Spleen (tissue), 7 donors: Measurements from ENCODE around the gene MRM1.

Experiments
- POLR2A ChIP-seq, 3 donors: fragments of 450-650 bp; IDR thresholded peaks; one replicate each; pipeline ENCODE4 v1.5.1; 2017; ENCODE audit warnings: antibody characterized with exemption in 3 of 3, mild to moderate bottlenecking in 1 of 3
- TF ChIP-seq, protein P1 (sequence below), 11 experiments: fragments of 200-600 bp in 7 of 11; fragments of 450-650 bp in 4 of 11; sonication (generic) in 4 of 11; IDR thresholded peaks in 8 of 11; conservative IDR thresholded peaks in 3 of 11; 1 replicate in 7 of 11; 2 replicates in 4 of 11; pipeline versions ENCODE4 v1.4.0 to v1.8.0; 2016 to 2021; ENCODE audit warnings: antibody characterized with exemption in 11 of 11, inconsistent platforms in 4 of 11, mild to moderate bottlenecking in 1 of 11
- donor health status: DM: no; HTN: no; CAD: no; lungs with moderate emphysema.
- donor health status: DM: no; HTN: no; CAD: no.
- donor health status: DM: no; HTN: no; CAD: no.

DNA sequence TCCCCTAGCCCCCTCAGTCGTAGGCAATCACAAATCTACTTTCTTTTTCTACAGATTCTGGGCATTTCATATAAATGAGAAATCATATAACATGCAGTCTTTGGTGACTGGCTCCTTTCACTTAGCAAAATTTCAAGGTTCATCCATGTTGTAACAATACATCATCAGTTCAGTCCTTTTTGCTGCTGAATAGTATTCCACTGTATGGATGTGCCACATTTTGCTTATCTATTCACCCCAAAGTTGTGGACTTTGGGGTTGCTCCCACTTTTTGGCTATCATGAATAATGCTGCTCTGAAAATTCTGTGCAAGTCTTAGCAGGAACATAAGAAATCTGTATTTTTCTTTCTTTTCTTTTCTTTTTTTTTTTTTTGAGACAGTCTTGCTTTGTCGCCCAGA is 39.0 kb downstream of the MRM1 start:
- TF ChIP-seq, protein P1, sequence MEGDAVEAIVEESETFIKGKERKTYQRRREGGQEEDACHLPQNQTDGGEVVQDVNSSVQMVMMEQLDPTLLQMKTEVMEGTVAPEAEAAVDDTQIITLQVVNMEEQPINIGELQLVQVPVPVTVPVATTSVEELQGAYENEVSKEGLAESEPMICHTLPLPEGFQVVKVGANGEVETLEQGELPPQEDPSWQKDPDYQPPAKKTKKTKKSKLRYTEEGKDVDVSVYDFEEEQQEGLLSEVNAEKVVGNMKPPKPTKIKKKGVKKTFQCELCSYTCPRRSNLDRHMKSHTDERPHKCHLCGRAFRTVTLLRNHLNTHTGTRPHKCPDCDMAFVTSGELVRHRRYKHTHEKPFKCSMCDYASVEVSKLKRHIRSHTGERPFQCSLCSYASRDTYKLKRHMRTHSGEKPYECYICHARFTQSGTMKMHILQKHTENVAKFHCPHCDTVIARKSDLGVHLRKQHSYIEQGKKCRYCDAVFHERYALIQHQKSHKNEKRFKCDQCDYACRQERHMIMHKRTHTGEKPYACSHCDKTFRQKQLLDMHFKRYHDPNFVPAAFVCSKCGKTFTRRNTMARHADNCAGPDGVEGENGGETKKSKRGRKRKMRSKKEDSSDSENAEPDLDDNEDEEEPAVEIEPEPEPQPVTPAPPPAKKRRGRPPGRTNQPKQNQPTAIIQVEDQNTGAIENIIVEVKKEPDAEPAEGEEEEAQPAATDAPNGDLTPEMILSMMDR (IDR thresholded peaks at IDR 0.05 in 8 of 11, conservative IDR thresholded peaks at IDR 0.05 in 3 of 11): no peak
- no peak for TF ChIP-seq POLR2A (IDR thresholded peaks at IDR 0.05)
